Uterus (tissue), 2 donors: ENCODE results near the gene FNDC1.

Experiments
- CTCF ChIP-seq, 4 experiments: fragments of 200-600 bp in 2 of 4; fragments of 450-650 bp in 2 of 4; sonication (generic) in 2 of 4; IDR thresholded peaks; one replicate each; pipeline ENCODE4 v1.5.1; 2016 to 2019; ENCODE audit warnings: antibody characterized with exemption in 4 of 4, mild to moderate bottlenecking in 2 of 4, moderate library complexity in 1 of 4
- POLR2A ChIP-seq, 2 donors: fragments of 450-650 bp; IDR thresholded peaks; one replicate each; pipeline ENCODE4 v1.6.1; 2016; ENCODE audit warnings: antibody characterized with exemption in 2 of 2, mild to moderate bottlenecking in 1 of 2, moderate library complexity in 1 of 2

- TF ChIP-seq CTCF (IDR thresholded peaks at IDR 0.05) (no peak), POLR2A (IDR thresholded peaks at IDR 0.05) (no peak)
Measured at GRCh38 chr6:159170999-159171712, 2.0 kb downstream of the FNDC1 start.
